Ecto neural progenitor cell (in vitro differentiated cells): ENCODE results near the gene DGCR2.

Experiments
- DNase-seq: peaks from one replicate; pipeline ENCODE4 v3.0.0-alpha.2; 2018; ENCODE audit warnings: low spot score

The DGCR2 gene

GRCh38 chr22:19146215-19146968 lies 24.2 kb upstream of the DGCR2 start:
- no peak for DNase-seq

GRCh38 chr22:19143967-19144400 lies 21.8 kb upstream of the DGCR2 start:
- no peak for DNase-seq

GRCh38 chr22:19143212-19143611 lies 21.0 kb upstream of the DGCR2 start:
- no peak for DNase-seq

- DNase-seq: no peak
These were observed 20.2 kb upstream of the DGCR2 start for GRCh38 chr22:19142394-19142793.

- DNase-seq: no peak
These were observed 17.8 kb upstream of the DGCR2 start for GRCh38 chr22:19139974-19140373.

- no peak for DNase-seq
These were observed 16.8 kb upstream of the DGCR2 start for GRCh38 chr22:19139001-19139356.

- DNase-seq: no peak
These were observed 16.2 kb upstream of the DGCR2 start for GRCh38 chr22:19138217-19139000.

- no peak for DNase-seq
These were observed 15.4 kb upstream of the DGCR2 start for GRCh38 chr22:19137384-19138216.

- DNase-seq: no peak
These were observed 14.7 kb upstream of the DGCR2 start for GRCh38 chr22:19136915-19137314.

GRCh38 chr22:19134874-19135273 lies 12.7 kb upstream of the DGCR2 start:
- no peak for DNase-seq

- DNase-seq: no peak
These were observed 12.1 kb upstream of the DGCR2 start for GRCh38 chr22:19134176-19134831.

GRCh38 chr22:19133561-19133960 lies 11.3 kb upstream of the DGCR2 start:
- no peak for DNase-seq

GRCh38 chr22:19132693-19133400 lies 10.6 kb upstream of the DGCR2 start:
- no peak for DNase-seq

GRCh38 chr22:19132153-19132552 lies 9.9 kb upstream of the DGCR2 start:
- no peak for DNase-seq

GRCh38 chr22:19131685-19132015 lies 9.4 kb upstream of the DGCR2 start:
- DNase-seq: no peak

- DNase-seq: no peak
These were observed 8.9 kb upstream of the DGCR2 start, which contains the start of gene TSSK2 for GRCh38 chr22:19130959-19131684. Gene TSSK2 (plus strand): TSS chr22:19131308. CDS start chr22:19131400, 92 bp downstream.

- no peak for DNase-seq
These were observed 7.7 kb upstream of the DGCR2 start for GRCh38 chr22:19129871-19130270.

GRCh38 chr22:19128946-19129727 lies 6.9 kb upstream of the DGCR2 start:
- DNase-seq: no peak

GRCh38 chr22:19128009-19128401 lies 5.8 kb upstream of the DGCR2 start:
- no peak for DNase-seq
